Activated T-cell treated with anti-CD3 and anti-CD28 coated beads, Interleukin-2, amount 50 U/mL, for 48 hours (primary cell): ENCODE data around the gene ZNF814.
"Not testable (repeated sequence)": the region's sequence is repeated elsewhere in the genome, so short reads cannot be mapped to it uniquely, and the experiment has no call there.

ENCODE experiments used
- DNase-seq, 2 experiments: peaks; one replicate each; pipeline ENCODE4 v3.0.0-alpha.2; 2020

Gene ZNF814

GRCh38 chr19:57888560-57889231, at the start of gene ZNF814:
Gene ZNF814 (minus strand): TSS chr19:57889037. CDS start chr19:57888802, 235 bp downstream.
- DNase-seq, result peak; percentile 88

GRCh38 chr19:57935731-57936130, 46.9 kb upstream of the ZNF814 start:
- DNase-seq, result no peak

GRCh38 chr19:57934820-57935665, 46.2 kb upstream of the ZNF814 start, which contains the start of gene ZNF418:
Gene ZNF418 (minus strand): TSS chr19:57935402. CDS start chr19:57933822, 1,580 bp downstream.
- DNase-seq, result peak; percentile 43 to 50

- no peak for DNase-seq
Measured at GRCh38 chr19:57927587-57927986, 38.8 kb upstream of the ZNF814 start.

- DNase-seq, result peak; percentile 80 to 84
Measured at GRCh38 chr19:57916168-57916995, 27.5 kb upstream of the ZNF814 start, which contains the start of gene ZNF417. Gene ZNF417 (minus strand): TSS chr19:57916592. CDS start chr19:57916411, 181 bp downstream.

GRCh38 chr19:57914531-57914930, 25.7 kb upstream of the ZNF814 start:
- DNase-seq, result no peak

- no peak for DNase-seq
Measured at GRCh38 chr19:57907394-57907793, 18.6 kb upstream of the ZNF814 start.

GRCh38 chr19:57905258-57905657, 16.4 kb upstream of the ZNF814 start:
- no peak for DNase-seq

GRCh38 chr19:57903618-57904184, 14.9 kb upstream of the ZNF814 start:
- DNase-seq, result no peak

- DNase-seq, result no peak
Measured at GRCh38 chr19:57900311-57900710, 11.5 kb upstream of the ZNF814 start.

GRCh38 chr19:57890706-57891105, 1.9 kb upstream of the ZNF814 start:
- not testable (repeated sequence) for DNase-seq

GRCh38 chr19:57888107-57888559, 704 bp downstream of the ZNF814 start:
- no peak for DNase-seq

- no peak for DNase-seq
Measured at GRCh38 chr19:57887195-57887941, 1.5 kb downstream of the ZNF814 start.

GRCh38 chr19:57886046-57886445, 2.8 kb downstream of the ZNF814 start:
- no peak for DNase-seq

GRCh38 chr19:57873883-57874799, 14.7 kb downstream of the ZNF814 start:
- DNase-seq, result not testable (repeated sequence)

- DNase-seq, result no peak
Measured at GRCh38 chr19:57872450-57872849, 16.4 kb downstream of the ZNF814 start.

GRCh38 chr19:57870225-57870624, 18.6 kb downstream of the ZNF814 start:
- no peak for DNase-seq

- not testable (repeated sequence) for DNase-seq
Measured at GRCh38 chr19:57869655-57870054, 19.2 kb downstream of the ZNF814 start.

GRCh38 chr19:57867868-57868492, 20.9 kb downstream of the ZNF814 start:
- no peak for DNase-seq

GRCh38 chr19:57862351-57862750, 26.5 kb downstream of the ZNF814 start:
- not testable (repeated sequence) for DNase-seq
